HG03060 (cell line): ENCODE measurements around the gene ARID1B.
A peak's percentile ranks its signal among the peaks of the same experiment; 100 is the strongest.
"Not testable (repeated sequence)": the region's sequence is repeated elsewhere in the genome, so short reads cannot be mapped to it uniquely, and the experiment has no call there.

Source experiments
- ATAC-seq: cut with Tn5 transposase; IDR thresholded peaks from one replicate; pipeline ENCODE4 v1.9.1; 2021; ENCODE audit warnings: low read depth, moderate number of reproducible peaks; ENCODE audit not compliant: unreplicated experiment

ARID1B gene

DNA sequence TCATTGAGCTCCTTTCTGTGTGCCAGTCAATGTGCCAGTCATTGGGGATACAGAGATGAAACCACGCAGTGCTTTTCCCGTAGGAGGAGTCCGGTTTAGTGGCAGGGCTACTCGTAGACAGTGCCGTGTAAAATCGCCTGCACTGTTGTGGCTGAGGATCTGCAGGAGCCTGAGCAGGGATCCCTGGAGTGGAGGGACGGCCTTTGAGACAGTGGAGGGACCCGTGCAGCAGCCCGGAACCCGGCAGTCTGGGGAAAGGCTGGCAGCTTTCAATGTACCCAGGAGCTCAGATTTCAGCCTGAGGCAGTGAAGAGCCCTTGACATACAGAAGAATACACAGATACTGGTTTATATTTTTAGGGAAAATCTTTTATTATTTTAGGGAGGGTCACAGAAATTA, 203.3 kb downstream of the ARID1B start:
- no peak for ATAC-seq

- ATAC-seq: no peak
These were observed 203.8 kb downstream of the ARID1B start for GRCh38 chr6:156980948-156981347.

DNA sequence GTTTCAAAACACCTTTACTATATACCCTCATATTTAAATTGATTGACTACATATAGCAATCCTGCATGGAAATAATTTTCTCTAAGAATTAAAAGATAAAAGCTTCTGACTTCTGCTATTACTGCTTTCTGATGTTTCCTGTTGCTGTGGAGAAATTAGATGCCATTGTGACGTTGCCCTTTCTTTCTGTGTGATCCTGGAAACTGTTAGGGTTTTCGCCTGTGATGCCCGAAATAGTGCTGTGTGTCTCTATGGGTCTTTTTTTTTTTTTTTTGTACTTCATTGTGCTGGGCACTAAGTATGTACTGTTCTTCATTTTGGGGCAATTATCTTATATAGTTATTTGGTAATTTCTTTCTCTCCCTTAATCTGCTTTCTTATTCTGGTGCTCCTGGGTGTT, 205.0 kb downstream of the ARID1B start:
- ATAC-seq: no peak

DNA sequence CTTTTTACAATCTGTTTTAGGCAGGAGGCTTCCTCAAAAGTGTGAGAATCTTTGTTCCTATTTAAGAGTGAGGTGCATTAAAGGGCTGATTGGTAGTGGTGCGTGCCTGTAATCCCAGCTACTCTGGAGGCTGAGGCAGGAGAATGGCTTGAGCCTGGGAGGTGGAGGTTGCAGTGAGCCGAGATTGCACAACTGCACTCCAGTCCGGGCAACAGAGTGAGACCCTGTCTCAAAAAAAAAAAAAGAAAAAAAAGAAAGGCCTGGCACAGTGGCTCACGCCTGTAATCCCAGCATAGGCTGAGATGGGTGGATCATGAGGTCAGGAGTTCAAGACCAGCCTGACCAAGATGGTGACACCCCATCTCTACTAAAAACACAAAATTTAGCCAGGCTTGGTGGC, 205.7 kb downstream of the ARID1B start:
- not testable (repeated sequence) for ATAC-seq

DNA sequence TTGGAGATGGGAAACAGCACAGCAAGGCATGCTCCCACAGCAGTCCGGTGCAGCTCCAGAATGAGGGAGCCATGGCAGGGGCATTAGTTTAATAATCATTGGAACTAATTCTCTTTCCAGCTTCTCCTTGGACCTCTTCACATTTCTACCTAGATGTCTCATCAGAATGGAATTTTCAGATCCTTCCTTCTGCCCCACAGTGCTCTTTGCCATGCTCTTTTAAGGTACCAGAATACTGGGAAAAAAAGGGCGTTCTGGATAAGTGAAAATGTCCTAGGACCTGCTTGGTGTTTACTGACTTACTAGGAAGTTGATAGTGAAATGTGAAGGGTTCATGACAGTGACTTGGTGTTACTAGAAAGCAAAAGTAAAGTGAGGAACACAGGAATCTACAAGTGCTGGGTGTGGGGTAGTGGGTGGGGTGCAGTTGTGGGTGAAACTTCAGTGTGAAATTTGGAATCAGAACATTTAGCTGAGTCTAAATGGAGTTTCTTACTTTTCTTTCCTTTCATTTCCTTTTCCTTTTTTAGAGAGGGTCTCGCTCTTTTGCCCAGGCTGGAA, 207.1 kb downstream of the ARID1B start:
- ATAC-seq: no peak

DNA sequence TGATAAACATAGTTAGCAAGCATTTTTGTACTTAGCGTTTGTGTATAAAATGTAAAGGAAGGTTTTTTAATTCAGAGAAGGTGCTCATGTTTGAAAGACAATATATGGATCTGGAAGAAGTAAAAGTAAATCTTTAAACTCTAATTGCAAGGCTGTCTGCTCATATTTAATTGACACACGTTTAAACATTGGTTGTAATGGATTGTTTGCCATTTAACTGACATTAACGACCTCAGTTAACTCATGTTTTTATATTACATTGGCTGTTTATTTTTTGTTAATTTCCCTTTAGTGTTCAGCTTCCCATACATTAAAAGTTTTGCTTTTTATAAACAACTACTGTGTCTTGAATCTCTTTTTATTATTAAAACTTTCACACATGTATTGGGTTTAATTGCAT, 208.1 kb downstream of the ARID1B start:
- no peak for ATAC-seq

- peak; percentile 65 for ATAC-seq
These were observed 211.3 kb downstream of the ARID1B start for GRCh38 chr6:156988276-156989158.

DNA sequence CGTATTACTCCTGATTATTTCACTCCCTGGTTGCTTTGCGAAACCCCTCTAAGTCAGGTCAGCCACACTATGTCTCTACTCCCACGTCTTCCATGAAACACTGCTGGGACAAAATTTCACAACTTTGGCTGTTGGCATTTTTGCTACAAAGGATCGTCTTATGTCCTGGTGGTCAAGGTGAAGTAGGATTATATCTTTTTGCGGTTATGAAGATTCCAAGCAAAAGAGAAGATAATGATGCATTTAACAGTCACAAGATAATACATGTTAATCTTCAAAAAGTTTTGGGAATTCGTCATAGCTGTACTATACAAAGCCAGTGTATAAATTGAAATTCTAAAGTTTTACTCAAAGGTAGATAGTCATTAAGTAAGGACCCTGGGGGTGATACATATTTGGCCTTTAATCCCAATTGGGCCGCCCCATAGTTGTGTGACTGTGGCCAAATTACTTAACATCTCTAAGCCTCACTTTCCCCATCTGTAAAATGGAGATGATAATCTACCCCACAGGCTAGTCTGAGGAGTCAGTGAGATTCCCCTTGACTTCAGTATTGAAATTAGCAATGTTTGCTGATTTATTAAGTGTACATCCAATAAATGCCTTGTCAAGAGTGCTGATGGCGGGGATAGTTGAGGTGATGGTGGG, 212.1 kb downstream of the ARID1B start:
- no peak for ATAC-seq

- ATAC-seq: no peak
These were observed 215.0 kb downstream of the ARID1B start for GRCh38 chr6:156992020-156992804.

GRCh38 chr6:156993713-156994112, 216.5 kb downstream of the ARID1B start:
- no peak for ATAC-seq

GRCh38 chr6:156994215-156995076, 217.3 kb downstream of the ARID1B start:
- ATAC-seq: no peak

- no peak for ATAC-seq
These were observed 218.3 kb downstream of the ARID1B start for GRCh38 chr6:156995502-156995901.

GRCh38 chr6:156996265-156996664, 219.1 kb downstream of the ARID1B start:
- ATAC-seq: no peak

DNA sequence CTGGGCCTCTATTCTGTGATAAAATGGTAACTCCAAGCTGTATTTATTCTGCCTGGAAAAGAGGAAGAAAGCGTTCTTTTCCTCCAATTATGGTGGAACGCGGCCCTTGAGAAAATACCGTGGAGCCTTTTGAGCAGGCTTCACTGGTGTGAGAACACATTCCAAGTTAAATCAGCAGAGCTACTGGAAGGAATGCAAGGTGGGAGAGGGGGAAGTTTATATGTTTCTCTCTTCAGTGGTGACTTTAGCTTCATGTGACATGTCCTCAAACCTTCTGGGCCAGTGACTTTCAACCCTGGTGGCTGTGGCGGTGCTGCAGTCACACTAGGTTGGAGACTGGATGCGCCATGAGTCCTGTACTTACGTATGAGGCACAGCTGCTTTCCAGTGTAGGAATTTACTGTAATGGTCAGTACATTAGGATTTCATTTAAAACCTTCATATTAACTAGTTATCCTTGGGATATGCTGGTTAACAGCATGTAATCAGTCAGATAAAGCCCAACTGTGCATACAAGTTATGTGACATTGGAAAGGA, 221.7 kb downstream of the ARID1B start:
- ATAC-seq: no peak

- no peak for ATAC-seq
These were observed 222.6 kb downstream of the ARID1B start for GRCh38 chr6:156999762-157000161.

DNA sequence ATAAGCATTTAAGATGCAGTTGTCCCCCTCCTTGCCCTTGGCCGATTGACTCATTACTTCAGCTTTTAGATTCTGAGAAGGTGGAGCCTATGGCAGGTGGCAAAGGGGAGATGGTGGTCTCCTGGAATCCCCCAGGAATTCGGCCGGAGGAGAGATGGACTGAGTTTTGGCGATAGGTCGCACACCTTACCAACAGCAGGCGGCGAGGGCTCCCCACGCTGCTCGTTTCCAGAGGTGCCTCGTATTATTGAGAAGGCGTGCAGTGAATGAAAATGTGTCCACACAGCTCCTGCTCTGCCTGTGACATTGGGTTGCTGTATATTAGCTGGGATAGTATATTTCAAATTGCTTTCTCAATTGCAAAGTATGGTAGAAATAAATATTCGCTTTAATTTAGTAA, 224.5 kb downstream of the ARID1B start:
- ATAC-seq: no peak

DNA sequence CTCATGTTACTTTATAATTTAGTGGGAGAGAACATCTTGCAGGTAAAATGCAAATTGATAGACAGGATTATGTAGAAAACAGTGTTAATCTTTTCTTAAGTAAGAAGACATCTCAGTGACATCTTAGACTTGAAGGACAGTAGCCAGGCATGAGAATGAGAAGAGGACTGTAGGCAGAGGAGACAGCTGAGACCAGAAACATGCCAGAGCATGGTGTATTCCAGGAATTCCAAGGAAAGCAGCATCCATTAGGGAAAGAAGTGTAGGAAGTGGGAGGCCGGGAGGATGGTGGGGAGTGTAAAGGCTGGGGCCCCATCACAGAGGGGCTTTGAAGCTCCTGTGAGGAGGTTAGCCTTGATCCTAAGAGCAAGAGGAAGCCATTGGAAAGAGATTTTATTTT, 225.6 kb downstream of the ARID1B start:
- ATAC-seq: no peak

- no peak for ATAC-seq
These were observed 228.8 kb downstream of the ARID1B start for GRCh38 chr6:157005940-157006339.

DNA sequence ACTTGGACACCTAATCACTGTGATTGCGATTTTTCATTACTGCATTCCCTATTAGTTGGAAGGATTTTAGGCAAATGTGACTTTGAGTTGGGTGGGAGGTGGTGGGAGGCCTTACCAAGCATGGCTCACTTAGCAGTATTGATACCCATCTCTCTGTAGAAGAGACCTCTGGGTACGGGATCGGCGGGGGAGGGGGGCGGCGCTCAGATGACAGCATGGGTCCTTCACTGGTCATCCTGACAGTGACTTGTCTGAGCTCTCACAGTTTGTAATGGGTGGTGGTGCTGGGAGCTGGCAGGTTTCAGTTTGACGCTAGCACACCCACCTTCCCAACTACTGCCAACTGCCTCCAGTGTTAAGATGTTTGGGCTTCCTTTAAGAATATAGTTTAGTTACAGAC, 231.4 kb downstream of the ARID1B start:
- ATAC-seq: no peak

GRCh38 chr6:157012355-157012754, 235.2 kb downstream of the ARID1B start:
- no peak for ATAC-seq
